Smooth muscle cell (in vitro differentiated cells): ENCODE results near the gene TMEM217. TPM values are rescaled to one million over a fixed set of nuclear protein-coding genes. Genes with fewer than 3 reads are reported as not detected.

Experiments
- DNase-seq: peaks from one replicate; lab custom pipeline; 2025; ENCODE audit not compliant: unreplicated experiment; lab: John Stamatoyannopoulos, UW
- H2AFZ ChIP-seq: fragments of 200-600 bp; sonication (generic); 2 replicates; pipeline ENCODE4 v1.6.0; 2016; ENCODE audit warnings: antibody characterized with exemption, low read depth, mild to moderate bottlenecking
- H3F3A ChIP-seq: fragments of 200-600 bp; sonication (generic); 2 replicates; pipeline ENCODE4 v1.6.0; 2017; ENCODE audit warnings: antibody characterized with exemption, low read depth
- H3K27ac ChIP-seq: fragments of 200-600 bp; sonication (generic); 2 replicates; pipeline ENCODE4 v1.5.1; 2016; ENCODE audit warnings: low read depth, mild to moderate bottlenecking
- H3K27me3 ChIP-seq: fragments of 200-600 bp; sonication (generic); 2 replicates; pipeline ENCODE4 v1.6.1; 2016; ENCODE audit warnings: low read depth, mild to moderate bottlenecking
- H3K36me3 ChIP-seq: fragments of 200-600 bp; sonication (generic); 2 replicates; pipeline ENCODE4 v1.5.1; 2016; ENCODE audit warnings: low read depth
- H3K4me1 ChIP-seq: fragments of 200-600 bp; sonication (generic); 2 replicates; pipeline ENCODE4 v1.5.1; 2016; ENCODE audit warnings: low read depth
- H3K4me2 ChIP-seq: fragments of 200-600 bp; sonication (generic); 2 replicates; pipeline ENCODE4 v1.6.0; 2016; ENCODE audit warnings: mild to moderate bottlenecking
- H3K4me3 ChIP-seq: fragments of 200-600 bp; sonication (generic); 2 replicates; pipeline ENCODE4 v1.5.1; 2016; ENCODE audit warnings: mild to moderate bottlenecking
- H3K79me2 ChIP-seq: fragments of 200-600 bp; sonication (generic); 2 replicates; pipeline ENCODE4 v1.6.0; 2016; ENCODE audit warnings: low read depth, mild to moderate bottlenecking
- H3K9ac ChIP-seq: fragments of 200-600 bp; sonication (generic); 2 replicates; pipeline ENCODE4 v1.6.0; 2016; ENCODE audit warnings: low read depth
- H3K9me3 ChIP-seq: fragments of 200-600 bp; sonication (generic); replicated peaks from 2 replicates; pipeline ENCODE4 v1.5.1; 2016; ENCODE audit warnings: low read depth
- H4K20me1 ChIP-seq: fragments of 200-600 bp; sonication (generic); 2 replicates; pipeline ENCODE4 v1.6.0; 2016; ENCODE audit warnings: low read depth
- CTCF ChIP-seq: fragments of 200-600 bp; sonication (generic); IDR thresholded peaks from 2 replicates; pipeline ENCODE4 v1.5.1; 2017; ENCODE audit warnings: borderline replicate concordance, mild to moderate bottlenecking, antibody characterized with exemption; ENCODE audit not compliant: insufficient read depth, poor library complexity, severe bottlenecking
- WGBS: methylation state at CpG from one replicate; pipeline ENCODE4 v1.1.7; 2016; ENCODE audit warnings: low lambda C conversion rate; 5-methylcytosine and 5-hydroxymethylcytosine counted together
- polyA plus RNA-seq: library from polyadenylated mRNA; unstranded; fragments of >200 nt; fragmentation: Nextera tagmentation; extraction: Ambion mirVana; gene quantifications from 2 replicates; pipeline ENCODE4 v1.2.1, GENCODE V29; 2016
- total RNA-seq: library from RNA; depleted of rRNA; stranded (reverse); fragments of >200 nt; gene quantifications from 2 replicates; pipeline ENCODE4 v1.2.3, GENCODE V29; 2014

TMEM217 gene
- total and polyA plus RNA-seq, 2 experiments from 2014 or later, result 0.31 to 1.2 TPM

GRCh38 chr6:37177077-37177934, 80.6 kb downstream of the TMEM217 start:
- H3K36me3 ChIP-seq, result peaks cover 20% of the 10 kb centered on the region
- H3K4me1 ChIP-seq, result no peaks in the 10 kb centered on the region
- peaks cover 9% of the 10 kb centered on the region for H3K79me2 ChIP-seq
- no peak overlapping the region for H3K4me2 ChIP-seq
- H3K9ac ChIP-seq, result no peak overlapping the region
- no peak for TF ChIP-seq CTCF
- no peak overlapping the region for H3K27ac ChIP-seq
- WGBS, result 72% methylated on average over 10 of the region's 10 CpGs
- H3K27me3 ChIP-seq, result no peaks in the 10 kb centered on the region
- DNase-seq, result no peak
- no peak overlapping the region for H2AFZ ChIP-seq
- peaks cover 29% of the 10 kb centered on the region for H4K20me1 ChIP-seq
- H3K9me3 ChIP-seq, result no peaks in the 10 kb centered on the region
- no peak overlapping the region for H3K4me3 ChIP-seq
- peaks cover 6% of the 10 kb centered on the region for H3F3A ChIP-seq

- WGBS, result 92% methylated on average over 15 of the region's 15 CpGs
- no peak for TF ChIP-seq CTCF
- DNase-seq, result no peak
These were observed 81.5 kb downstream of the TMEM217 start for GRCh38 chr6:37176268-37177076.

GRCh38 chr6:37175332-37176267, 82.3 kb downstream of the TMEM217 start:
- Histone ChIP-seq H3F3A (peaks cover 6% of the 10 kb centered on the region), H3K4me1 (no peaks in the 10 kb centered on the region), H3K36me3 (peaks cover 20% of the 10 kb centered on the region), H3K79me2 (peaks cover 15% of the 10 kb centered on the region), H3K9ac (no peak overlapping the region), H4K20me1 (peaks cover 42% of the 10 kb centered on the region), H3K9me3 (no peaks in the 10 kb centered on the region), H3K27ac (no peak overlapping the region), H3K27me3 (no peaks in the 10 kb centered on the region), H2AFZ (no peak overlapping the region), H3K4me3 (no peak overlapping the region), H3K4me2 (no peak overlapping the region)
- WGBS, result 89% methylated on average over 18 of the region's 18 CpGs
- no peak for TF ChIP-seq CTCF
- DNase-seq, result no peak

More at GRCh38 chr6:37176268-37177076, 81.5 kb downstream of the TMEM217 start:
- H3K9ac ChIP-seq, result no peak overlapping the region
- no peak overlapping the region for H2AFZ ChIP-seq
- peaks cover 34% of the 10 kb centered on the region for H4K20me1 ChIP-seq
- H3K27me3 ChIP-seq, result no peaks in the 10 kb centered on the region
- no peaks in the 10 kb centered on the region for H3K4me1 ChIP-seq
- no peaks in the 10 kb centered on the region for H3K9me3 ChIP-seq
- H3K36me3 ChIP-seq, result peaks cover 20% of the 10 kb centered on the region
- H3K27ac ChIP-seq, result no peak overlapping the region
- H3K79me2 ChIP-seq, result peaks cover 9% of the 10 kb centered on the region
- H3F3A ChIP-seq, result peaks cover 6% of the 10 kb centered on the region
- H3K4me3 ChIP-seq, result no peak overlapping the region
- H3K4me2 ChIP-seq, result no peak overlapping the region
